HG03378 (cell line): ENCODE data around the gene CBX1.

ENCODE experiments used
- ATAC-seq: cut with Tn5 transposase; IDR thresholded peaks from one replicate; pipeline ENCODE4 v1.9.1; 2021; ENCODE audit warnings: mild to moderate bottlenecking, moderate library complexity; ENCODE audit not compliant: unreplicated experiment

CBX1 gene

GRCh38 chr17:48101012-48101720 is at the start of gene CBX1:
Gene CBX1 (minus strand): TSS chr17:48101478. CDS start chr17:48077004, 24,474 bp downstream.
- peak; percentile 77 for ATAC-seq

DNA sequence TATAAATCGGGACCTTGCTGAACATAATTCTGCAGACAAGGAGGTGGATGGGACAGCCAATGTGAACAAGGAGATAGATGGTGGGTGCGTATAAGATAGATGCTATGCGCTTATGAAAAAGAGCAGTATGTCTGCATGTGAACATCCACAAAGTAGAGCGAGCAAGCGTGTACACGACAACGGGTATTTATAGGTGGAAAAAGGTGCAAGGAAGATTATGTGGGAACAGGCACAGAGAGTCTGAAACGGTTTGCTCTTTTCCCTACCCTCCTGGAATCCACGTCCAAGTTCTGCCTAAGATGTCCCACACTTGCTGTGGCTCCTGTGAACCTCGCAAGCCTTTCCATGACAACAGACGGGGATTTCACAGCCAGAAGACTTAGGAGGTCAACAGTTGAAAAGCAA is 49.3 kb upstream of the CBX1 start:
- no peak for ATAC-seq

DNA sequence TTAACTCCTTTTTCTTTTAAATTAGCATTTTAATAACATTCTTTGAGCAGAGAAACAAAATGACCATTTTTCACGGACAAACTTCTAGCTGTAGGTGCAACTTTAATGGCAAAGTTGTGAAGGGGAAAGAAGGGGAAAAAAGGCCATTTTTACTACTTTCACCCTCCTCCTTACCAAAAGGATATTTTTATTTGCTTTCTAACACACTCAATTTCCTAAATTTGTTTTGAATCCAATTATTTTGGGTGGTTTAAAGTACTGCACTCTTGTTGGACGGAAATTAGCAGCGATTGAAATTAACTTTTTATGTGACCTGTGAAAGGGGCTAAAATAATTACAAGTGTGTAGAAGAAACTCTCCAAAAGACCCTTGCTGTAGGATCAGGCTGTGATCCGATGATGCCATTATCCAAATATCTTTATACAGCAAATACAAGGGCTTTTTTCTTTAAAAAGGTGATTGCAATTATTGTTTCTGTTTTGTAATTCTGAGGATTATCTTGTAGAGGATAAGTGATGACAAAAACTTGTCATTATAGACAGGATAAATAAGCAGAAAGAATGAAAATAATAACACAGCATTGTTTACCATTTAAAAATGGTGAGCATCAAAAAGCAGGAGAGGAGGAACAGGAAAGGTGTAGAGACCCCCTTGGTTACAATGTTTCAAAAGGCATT is 48.6 kb upstream of the CBX1 start:
- ATAC-seq: no peak

DNA sequence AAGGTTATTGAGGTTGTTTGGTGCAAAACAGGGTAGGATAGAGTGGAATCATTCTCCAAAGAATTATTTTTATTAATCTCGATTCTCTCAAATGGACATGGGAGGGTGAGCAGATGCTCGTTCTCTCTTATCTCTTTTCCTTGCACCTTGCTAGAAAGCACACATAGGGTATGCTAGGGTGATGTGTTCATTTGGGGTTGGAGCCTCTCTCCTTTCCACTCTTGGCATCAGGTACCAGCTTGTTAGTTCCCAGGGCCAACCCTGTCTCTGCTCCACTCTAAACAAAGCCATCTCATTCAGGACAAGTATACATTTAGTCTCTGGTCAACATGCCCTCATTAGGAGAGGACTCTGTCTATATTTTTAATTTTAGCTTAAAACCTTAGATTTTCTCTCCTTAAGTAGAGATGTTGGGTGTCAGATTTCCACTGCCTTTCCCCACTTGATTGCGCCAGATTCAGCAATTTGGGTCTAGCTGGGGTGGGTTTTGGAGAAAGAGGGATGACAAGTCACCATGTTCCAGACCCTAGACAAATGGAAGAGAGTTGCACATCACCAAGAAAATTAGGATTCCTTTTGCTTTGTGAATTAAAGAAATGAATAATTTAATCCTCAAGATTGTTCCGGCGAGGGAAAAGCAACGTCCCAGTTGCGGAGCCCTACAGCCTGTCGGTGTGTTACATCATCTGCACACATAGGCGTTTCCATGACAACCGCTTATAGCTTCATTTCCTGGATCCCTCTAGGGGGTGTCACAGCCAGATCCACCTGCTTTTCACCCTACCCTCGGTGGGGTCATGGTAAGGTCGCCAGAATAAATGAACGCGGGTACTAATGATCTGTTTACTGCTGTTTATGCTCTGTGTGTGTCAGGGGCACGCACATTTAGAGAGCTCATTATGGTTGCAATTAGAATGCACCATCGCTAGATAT is 47.8 kb upstream of the CBX1 start:
- ATAC-seq: no peak

DNA sequence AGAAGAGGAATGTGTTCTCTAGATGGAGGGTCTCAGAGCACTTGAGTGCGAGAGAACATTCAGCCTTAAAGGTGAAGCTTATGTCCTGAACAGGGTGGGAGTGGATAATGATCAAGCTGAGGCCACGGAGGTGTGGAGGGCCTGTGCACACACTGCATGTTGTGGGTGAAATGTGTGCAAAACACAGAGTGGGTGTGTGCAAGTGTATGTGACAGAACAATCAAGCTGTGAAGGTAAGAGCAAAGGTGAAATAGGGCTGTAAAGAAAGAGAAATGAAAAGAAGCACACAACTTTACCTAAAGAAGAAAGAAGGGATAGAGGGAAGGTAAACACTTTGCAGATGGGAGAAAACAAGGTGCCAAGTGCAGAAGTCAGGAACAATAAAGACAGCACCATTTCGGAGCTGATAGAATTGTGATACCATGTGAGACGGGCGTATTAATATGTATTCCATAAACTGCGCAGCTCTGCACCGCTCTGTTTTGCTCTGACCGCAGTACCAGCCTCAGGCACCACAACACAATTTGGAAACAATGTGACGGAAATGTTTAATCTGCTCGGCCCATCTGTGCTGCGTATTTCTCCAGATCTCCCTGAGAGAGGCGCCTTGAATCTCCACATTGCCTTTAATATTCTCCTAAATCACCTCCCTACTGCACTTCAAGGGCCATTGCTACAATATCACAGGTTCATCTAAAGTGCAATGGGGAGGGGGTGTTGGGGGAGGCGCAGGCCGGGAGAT is 46.9 kb upstream of the CBX1 start:
- no peak for ATAC-seq

DNA sequence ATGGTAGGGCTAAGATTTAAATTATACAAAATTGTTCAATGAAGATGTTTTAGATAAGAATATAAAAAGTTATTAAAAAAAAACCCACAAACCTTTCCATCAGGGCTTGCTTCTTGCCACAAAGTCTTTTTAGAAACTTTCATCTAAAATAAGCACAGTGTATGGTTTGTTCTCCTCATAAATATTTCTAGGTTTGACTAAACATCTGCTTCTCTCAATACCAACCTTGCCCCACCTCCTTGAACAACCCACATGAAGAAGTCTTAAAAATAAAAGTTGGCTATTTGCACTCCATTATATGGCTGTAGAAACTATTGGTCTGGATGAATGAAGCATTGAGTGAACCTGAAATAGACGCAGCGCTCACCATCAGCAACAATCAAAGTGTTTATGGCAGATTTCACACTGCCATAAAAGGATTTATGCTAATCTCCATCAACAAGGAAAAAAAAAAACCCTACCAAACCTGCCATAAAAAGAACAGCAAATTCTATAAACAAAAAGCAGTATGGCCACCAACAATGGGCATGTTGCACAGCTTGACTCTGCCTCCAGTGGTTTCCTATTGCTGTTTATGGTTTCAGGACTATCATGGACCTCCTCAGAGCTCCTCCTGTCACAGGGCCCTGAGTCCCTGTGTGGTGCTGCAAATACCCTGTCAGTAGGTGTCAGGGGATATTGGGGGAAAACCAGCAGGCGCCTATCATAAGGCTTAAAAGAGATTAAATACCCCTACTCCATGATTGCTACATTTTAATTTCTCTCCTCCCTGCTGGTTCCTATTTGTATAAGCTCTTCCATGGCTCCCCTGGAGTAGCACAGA is 43.9 kb upstream of the CBX1 start:
- no peak for ATAC-seq

DNA sequence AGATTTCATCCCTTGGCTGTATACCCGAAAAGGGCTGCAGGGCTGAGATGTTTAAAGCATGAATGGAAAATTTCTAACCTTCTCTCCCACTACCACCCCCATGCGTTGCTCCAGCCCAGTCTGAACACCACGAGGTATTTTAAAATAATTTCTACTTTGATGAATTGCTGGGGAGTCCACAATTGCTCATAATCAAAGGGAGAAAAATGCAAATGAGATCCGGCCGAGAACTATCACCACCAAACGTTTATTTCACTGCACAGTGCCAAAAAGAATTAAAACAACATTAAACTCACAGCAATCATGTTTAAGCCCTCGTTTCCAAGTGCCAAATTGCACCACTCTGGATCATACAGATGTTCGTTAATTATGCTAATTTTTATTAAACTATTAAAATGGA is 43.0 kb upstream of the CBX1 start:
- no peak for ATAC-seq

DNA sequence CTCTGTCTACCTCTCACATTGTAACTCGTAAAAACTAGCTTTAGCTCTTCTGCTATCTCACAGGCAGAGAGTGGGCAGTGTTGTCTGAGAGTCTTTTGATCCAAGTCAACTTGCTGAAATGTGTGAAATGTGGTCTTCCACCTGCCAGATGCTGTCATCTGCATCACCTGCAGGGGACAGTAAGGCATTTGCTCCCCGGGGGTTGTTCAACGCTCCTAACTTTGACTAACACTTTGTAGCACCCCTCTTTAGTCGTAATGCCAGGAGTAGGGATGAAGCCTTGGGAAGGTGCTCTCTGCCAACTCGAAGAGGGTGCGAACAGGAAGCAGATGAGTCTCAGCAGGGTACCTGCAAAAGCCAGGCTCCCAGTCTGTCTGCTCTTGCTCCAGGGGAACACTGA is 42.4 kb upstream of the CBX1 start:
- ATAC-seq: no peak

DNA sequence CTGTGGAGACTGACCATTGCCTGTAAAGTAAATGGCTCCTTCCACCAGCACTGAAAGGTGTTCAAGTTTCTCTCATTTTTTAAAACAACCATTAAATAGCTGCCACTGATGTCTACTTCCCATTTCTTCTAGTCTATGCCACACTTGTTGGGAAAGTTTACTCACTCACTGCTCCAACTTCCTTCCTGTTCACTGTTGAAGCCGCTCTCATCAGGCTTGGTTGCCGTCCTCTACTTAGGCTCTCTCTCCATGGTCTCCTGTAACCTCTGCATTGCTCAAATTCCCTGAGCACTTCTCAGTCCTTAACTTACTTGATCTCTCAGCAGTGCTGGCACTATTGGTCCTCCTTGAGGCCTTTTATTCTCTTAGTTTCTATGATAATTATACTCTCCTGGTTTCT is 38.7 kb upstream of the CBX1 start:
- no peak for ATAC-seq

GRCh38 chr17:48137656-48138055 is 36.4 kb upstream of the CBX1 start:
- no peak for ATAC-seq

DNA sequence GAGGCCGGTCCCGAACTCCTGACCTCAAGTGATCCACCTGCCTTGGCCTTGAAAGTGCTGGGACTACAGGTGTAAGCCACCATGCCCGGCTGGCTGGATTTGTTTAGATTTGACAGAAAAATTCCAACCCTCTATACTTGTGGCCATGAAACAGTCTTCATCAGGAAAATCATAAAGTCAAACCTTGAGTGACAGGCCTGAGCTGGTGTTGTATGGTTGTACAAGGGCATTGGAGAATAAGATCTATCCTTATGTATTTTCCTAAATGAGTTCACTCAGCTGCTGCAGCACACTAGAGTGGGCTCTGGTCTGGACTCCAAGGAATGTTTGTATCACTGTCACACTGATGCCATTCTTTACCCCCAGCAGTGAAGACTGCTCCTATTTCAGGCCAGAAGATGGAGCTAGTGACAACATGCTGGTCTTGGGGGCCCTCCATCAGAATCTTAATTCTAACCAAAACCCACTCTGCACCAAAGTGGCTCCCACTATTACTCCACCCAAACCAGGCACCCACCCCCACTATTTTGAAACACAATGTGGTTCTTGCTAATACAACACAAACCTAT is 33.7 kb upstream of the CBX1 start:
- no peak for ATAC-seq

- no peak for ATAC-seq
Measured at GRCh38 chr17:48132385-48132784, 31.1 kb upstream of the CBX1 start.

DNA sequence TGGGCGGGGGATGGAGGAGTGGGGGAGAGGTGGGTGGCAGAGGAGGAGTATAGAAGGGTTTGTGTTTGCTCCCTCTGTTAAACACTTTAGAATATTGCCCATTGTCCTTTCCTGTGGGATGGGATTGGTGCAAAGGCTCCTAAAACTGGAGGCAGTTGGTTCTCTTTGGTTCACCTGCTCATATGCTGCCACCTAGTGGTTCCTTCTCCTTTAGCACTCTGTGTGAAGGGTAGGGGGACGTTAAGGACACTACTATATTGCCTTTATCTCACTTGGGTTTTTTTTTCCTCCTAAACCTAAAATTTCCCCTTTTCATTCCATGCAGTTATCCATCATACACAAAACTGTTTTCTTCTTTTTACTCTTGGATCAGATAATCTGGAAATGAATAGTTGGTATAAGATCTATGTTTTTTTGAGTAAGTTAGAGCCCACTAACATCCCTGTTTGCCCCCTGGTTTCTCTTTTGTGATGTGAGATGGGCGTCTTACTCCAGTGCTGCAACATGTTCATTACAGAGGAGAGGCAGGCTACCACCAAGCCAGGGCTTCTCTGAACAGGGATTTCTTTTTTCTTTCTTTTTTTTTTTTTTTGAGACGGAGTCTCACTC is 30.0 kb upstream of the CBX1 start:
- no peak for ATAC-seq

- no peak for ATAC-seq
Measured at GRCh38 chr17:48129981-48130380, 28.7 kb upstream of the CBX1 start.

DNA sequence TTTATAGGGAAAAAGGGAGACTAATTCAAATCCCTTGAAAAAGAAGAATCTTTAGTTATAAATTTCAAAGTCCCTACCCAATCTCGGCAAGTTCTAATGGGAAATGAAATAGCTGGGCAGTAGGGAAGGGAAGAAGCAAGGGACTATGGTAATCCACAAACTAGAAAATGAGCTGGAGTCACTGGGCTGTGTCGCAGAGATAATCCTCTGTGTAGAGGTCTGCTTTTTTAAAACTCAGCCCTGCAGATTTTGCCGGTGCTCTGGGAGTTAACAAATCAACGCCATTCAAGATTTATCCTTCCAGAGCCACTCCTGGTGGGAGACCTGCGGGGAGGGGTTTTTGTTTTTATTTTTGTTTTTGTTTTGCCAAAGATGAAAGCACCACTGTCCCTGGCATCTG is 27.1 kb upstream of the CBX1 start:
- no peak for ATAC-seq

- no peak for ATAC-seq
Measured at GRCh38 chr17:48127371-48128051, 26.2 kb upstream of the CBX1 start.

GRCh38 chr17:48126532-48126850 is 25.2 kb upstream of the CBX1 start:
- no peak for ATAC-seq

DNA sequence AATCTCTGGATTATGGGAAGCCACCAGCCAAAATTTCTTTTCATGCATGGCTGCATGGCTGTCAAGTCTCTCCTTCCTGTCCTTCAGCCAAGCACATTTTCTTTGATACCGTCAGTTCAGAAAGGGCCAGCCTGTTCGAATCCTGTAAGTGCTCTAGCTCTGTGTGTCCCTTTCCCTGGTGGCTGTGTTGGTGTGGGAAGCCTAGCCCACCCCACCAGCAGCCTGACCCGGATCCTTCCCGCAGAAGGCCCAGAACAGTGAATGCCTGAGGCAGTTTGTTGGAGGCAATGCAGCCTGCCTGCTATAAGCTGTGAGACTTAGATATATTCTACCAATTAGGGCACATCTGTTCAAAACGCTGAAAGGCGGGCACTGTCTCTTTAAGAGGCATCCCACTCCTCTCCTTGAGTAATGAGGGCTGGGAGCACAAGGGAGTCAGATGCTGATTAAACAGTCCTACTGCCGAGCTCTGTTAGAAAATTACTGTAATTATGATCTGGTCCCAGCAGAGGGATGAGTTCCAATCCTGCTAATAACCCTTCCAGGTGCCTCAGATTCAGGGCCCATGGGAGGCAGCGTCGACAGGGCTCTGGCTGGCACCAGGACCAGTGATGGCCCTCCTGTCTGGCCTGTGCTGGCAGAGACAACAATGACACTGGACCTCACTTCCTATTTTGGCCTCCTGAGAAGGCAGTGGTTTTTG is 24.7 kb upstream of the CBX1 start:
- ATAC-seq: no peak
